HG03159 (cell line): Measurements from ENCODE around the gene NRIP1.

ENCODE experiments used
- ATAC-seq: cut with Tn5 transposase; IDR thresholded peaks from one replicate; pipeline ENCODE4 v1.9.1; 2021; ENCODE audit warnings: mild to moderate bottlenecking, moderate library complexity; ENCODE audit not compliant: unreplicated experiment

NRIP1 gene, protein sequence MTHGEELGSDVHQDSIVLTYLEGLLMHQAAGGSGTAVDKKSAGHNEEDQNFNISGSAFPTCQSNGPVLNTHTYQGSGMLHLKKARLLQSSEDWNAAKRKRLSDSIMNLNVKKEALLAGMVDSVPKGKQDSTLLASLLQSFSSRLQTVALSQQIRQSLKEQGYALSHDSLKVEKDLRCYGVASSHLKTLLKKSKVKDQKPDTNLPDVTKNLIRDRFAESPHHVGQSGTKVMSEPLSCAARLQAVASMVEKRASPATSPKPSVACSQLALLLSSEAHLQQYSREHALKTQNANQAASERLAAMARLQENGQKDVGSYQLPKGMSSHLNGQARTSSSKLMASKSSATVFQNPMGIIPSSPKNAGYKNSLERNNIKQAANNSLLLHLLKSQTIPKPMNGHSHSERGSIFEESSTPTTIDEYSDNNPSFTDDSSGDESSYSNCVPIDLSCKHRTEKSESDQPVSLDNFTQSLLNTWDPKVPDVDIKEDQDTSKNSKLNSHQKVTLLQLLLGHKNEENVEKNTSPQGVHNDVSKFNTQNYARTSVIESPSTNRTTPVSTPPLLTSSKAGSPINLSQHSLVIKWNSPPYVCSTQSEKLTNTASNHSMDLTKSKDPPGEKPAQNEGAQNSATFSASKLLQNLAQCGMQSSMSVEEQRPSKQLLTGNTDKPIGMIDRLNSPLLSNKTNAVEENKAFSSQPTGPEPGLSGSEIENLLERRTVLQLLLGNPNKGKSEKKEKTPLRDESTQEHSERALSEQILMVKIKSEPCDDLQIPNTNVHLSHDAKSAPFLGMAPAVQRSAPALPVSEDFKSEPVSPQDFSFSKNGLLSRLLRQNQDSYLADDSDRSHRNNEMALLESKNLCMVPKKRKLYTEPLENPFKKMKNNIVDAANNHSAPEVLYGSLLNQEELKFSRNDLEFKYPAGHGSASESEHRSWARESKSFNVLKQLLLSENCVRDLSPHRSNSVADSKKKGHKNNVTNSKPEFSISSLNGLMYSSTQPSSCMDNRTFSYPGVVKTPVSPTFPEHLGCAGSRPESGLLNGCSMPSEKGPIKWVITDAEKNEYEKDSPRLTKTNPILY (N-terminal part only)

GRCh38 chr21:15064576-15065391 lies at the start of gene NRIP1:
TSS of gene NRIP1 (minus strand) at chr21:15065000. CDS start at chr21:14968192, 96,808 bp downstream.
- ATAC-seq, result peak; percentile 79

GRCh38 chr21:15112858-15113257 lies 48.1 kb upstream of the NRIP1 start:
- ATAC-seq, result no peak

- no peak for ATAC-seq
Observed at GRCh38 chr21:15108801-15109200, 44.0 kb upstream of the NRIP1 start.

GRCh38 chr21:15104470-15104869 lies 39.7 kb upstream of the NRIP1 start:
- ATAC-seq, result no peak

DNA sequence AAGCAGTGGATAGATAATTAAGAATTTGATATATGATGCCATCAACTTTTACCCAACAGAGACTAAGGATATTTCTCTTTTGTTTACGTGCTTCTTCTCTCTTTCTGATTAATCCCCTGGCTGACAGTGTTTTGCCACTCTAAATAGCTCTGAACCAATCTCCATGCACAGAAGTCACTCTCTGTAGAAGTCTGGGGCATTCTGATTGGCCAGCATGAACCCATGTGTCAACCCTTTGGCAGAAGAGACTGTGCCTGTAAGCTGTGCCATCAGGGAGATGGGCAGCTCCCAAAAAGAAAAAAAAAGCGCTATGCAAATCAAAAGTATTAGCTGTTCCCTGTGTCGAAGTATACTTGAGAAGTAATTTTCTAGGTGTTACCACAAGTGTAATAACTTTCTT lies 34.1 kb upstream of the NRIP1 start:
- ATAC-seq, result no peak

DNA sequence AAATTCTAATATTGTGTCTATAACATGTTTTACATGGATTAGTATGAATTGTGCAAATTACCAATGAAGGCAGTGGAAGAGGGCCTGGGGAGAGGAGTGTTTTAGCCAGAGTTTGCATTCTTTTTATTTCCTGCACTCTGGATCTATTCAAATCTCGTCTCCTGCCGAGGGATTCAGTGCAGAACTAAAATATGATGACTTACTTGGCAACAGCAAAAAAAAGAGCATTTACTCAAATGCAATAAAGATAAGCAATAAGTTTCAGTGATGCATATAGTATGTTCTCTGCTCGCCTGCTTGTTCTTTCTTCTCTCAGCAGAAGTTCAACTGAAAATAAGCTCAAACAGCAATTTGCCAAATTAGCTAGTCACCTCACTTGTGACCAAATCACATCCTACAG lies 33.4 kb upstream of the NRIP1 start:
- ATAC-seq, result no peak

DNA sequence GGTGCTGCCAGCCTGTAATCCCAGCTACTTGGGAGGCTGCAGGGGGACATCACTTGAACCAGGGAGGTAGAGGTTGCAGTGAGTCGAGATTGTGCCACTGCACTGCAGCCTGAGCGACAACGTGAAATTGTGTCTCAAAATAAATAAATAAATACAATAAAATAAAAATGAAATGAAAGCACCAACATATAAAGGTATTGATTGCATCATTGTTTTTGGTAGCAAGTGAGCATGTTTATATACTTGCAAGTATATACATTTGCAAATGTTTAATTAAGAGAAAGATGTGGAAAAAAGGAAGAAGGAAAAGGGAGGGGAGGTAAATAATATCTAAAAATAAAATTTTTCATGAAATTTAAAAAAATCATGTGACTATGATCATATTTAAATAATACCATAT lies 32.8 kb upstream of the NRIP1 start:
- no peak for ATAC-seq

DNA sequence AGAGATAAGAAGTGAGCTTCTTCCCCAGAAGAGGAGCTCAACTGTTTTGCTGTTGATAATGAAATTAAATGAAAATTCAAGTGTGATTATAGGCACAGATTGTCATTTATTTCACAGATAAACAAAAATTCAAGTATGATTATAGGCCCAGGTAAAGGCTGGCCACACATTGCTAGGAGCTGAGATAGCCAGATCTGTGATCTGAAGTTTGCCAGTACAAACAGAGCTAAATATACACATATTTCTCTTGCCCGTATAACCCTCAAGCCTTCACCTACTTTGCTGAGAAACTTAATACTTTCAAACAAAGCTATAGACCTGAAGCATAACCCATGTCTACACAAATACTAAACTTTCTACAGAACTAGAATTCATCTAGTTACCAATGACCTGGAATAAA lies 31.3 kb upstream of the NRIP1 start:
- no peak for ATAC-seq

GRCh38 chr21:15095326-15095725 lies 30.5 kb upstream of the NRIP1 start:
- no peak for ATAC-seq

GRCh38 chr21:15094706-15095105 lies 29.9 kb upstream of the NRIP1 start:
- ATAC-seq, result no peak

DNA sequence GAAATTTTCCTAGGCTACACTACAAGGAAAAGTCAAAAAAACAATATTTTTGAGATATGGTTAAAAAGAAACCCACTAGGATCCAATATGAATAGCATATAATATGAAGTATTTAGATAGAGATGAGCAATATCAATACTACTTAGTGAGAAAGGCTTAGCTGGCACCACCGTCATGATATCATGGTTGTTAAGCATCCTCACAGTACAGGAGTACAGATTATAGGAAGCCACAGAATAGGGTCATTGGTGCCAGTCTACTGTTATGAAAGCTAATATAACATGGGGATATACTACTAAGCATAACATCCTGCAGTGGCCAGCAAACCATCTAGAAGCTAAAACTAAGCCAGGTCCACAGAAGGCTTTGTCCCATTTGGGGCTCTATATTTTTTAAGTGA lies 28.4 kb upstream of the NRIP1 start:
- ATAC-seq, result no peak

DNA sequence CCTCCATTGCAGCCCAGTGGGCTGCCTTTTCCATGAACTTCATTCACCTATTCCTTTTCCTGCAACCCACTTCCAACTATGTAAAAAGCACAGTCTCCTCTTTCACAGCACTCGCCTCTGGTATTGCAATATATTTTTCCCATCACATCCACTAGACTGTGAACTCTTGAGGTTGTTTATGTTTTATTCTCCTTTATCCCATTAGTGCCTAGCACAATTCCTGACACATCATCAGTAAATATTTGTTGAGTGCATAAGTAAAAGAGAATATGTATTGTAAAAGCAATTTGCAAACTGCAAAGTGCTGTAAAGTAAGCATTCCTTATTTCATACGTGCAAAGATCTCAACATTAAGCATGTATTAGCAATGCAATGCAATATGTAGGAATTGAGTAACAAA lies 27.9 kb upstream of the NRIP1 start:
- no peak for ATAC-seq

DNA sequence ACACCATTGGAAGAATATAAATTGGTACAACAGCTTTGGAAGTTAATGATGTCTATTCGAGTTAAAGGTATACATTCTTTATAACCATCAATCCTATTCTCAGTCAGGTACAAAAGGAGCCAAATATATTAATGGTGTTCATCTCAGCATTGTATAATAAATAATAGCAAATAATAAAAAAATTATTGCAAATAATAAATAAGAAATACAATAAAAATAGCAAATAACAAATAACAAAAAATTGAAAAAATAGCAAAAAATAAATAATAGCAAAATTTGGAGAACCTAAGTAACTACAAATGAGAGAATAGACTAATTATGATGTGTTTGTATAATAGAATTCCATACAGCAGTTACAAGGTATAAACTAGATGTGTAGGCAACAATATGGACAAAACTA lies 25.6 kb upstream of the NRIP1 start:
- ATAC-seq, result no peak

DNA sequence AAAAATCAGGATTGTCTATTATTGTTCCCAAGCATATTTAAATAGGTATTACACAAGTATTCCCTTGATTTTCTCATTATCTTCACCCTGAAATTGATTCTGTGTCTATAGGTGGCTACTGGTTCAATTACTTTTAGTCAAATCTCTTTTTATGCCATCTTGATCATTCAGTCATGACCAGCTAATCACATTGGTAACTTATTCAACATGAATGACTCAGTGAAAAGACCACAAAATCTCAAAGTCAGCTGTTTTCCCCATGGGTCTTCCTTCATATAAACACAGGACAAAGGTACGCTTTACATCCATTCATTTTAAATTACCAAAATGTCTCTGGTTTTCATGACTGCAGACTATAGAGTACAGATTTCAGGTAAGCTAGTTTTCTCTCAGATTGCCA lies 23.7 kb upstream of the NRIP1 start:
- ATAC-seq, result no peak

- ATAC-seq, result no peak
Observed at GRCh38 chr21:15084668-15085067, 19.9 kb upstream of the NRIP1 start.

GRCh38 chr21:15080526-15080925 lies 15.7 kb upstream of the NRIP1 start:
- ATAC-seq, result no peak

- no peak for ATAC-seq
Observed at GRCh38 chr21:15079269-15079668, 14.5 kb upstream of the NRIP1 start.

GRCh38 chr21:15078180-15078579 lies 13.4 kb upstream of the NRIP1 start:
- no peak for ATAC-seq

DNA sequence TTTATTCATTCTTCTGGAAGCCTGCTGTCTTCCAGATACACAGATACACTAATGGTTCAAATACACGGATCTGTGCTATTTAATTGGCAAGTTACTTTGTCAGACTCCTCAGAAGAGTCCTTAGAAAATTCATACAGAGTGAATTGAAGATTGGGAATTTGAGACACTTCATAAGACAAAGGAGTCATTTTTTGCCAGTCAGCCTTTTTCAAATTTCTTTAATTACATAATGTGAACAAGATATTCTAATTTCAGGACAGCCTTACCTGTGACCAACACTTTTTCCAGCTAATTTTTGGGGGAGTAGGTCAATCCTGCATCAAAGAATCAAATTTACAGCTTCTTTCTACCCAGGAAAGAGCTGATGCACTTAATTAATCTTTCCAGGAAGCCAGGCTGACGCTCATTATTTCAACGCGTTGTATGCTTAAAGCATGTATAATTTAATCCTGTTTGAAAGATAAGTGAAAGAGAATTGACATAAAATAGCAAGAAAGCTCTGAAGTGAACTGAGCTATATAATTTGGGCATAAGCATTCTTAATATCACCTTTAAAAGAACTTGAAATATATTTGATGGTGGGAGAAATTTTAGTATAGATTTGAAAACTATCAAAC lies 12.8 kb upstream of the NRIP1 start:
- no peak for ATAC-seq

DNA sequence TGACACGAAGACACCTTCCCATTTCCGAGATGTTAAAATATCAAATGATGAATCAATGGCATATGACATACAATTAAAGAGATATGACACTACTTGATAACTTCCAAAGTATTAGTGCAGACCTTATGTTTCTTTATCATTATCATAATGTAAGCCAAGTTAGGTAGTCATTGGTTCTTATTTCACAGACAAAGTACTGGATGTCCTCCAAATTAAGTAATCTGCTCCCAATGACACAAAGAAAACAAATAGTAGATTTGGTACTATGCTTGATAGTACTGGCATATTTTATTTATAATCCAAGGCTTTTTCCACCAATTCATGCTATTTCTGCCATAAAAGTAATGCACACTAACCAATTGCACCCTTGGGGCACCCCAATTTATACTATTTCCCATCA lies 11.9 kb upstream of the NRIP1 start:
- no peak for ATAC-seq
